HG03045 (cell line): Measurements from ENCODE around the gene MBD3.

Experiments used
- ATAC-seq: cut with Tn5 transposase; IDR thresholded peaks from one replicate; pipeline ENCODE4 v1.9.1; 2021; ENCODE audit warnings: mild to moderate bottlenecking, moderate library complexity; ENCODE audit not compliant: unreplicated experiment

Gene MBD3

GRCh38 chr19:1619703-1620102, 27.0 kb upstream of the MBD3 start:
- ATAC-seq, result no peak

GRCh38 chr19:1619094-1619439, 26.4 kb upstream of the MBD3 start:
- ATAC-seq, result no peak

GRCh38 chr19:1618157-1619093, 25.8 kb upstream of the MBD3 start:
- no peak for ATAC-seq

- no peak for ATAC-seq
Measured at GRCh38 chr19:1616875-1617274, 24.2 kb upstream of the MBD3 start.

GRCh38 chr19:1616396-1616795, 23.7 kb upstream of the MBD3 start:
- no peak for ATAC-seq

- ATAC-seq, result no peak
Measured at GRCh38 chr19:1615156-1615765, 22.6 kb upstream of the MBD3 start.

- no peak for ATAC-seq
Measured at GRCh38 chr19:1613808-1614570, 21.3 kb upstream of the MBD3 start.

- ATAC-seq, result no peak
Measured at GRCh38 chr19:1613146-1613545, 20.5 kb upstream of the MBD3 start.

- ATAC-seq, result no peak
Measured at GRCh38 chr19:1612114-1613086, 19.7 kb upstream of the MBD3 start.

GRCh38 chr19:1611353-1611752, 18.7 kb upstream of the MBD3 start:
- no peak for ATAC-seq

- no peak for ATAC-seq
Measured at GRCh38 chr19:1610579-1610978, 17.9 kb upstream of the MBD3 start.

- no peak for ATAC-seq
Measured at GRCh38 chr19:1609680-1610474, 17.2 kb upstream of the MBD3 start.

- no peak for ATAC-seq
Measured at GRCh38 chr19:1609103-1609396, 16.4 kb upstream of the MBD3 start.

- no peak for ATAC-seq
Measured at GRCh38 chr19:1608359-1609102, 15.9 kb upstream of the MBD3 start.

- no peak for ATAC-seq
Measured at GRCh38 chr19:1606138-1606651, 13.5 kb upstream of the MBD3 start.

GRCh38 chr19:1605236-1606137, 12.8 kb upstream of the MBD3 start, which contains the start of gene UQCR11:
Gene UQCR11 (minus strand): TSS chr19:1605462. CDS start chr19:1605409, 53 bp downstream.
- peak; percentile 81 for ATAC-seq

GRCh38 chr19:1602091-1602707, 9.5 kb upstream of the MBD3 start:
- ATAC-seq, result no peak
